Stomach (tissue), 4 donors: Measurements from ENCODE around the gene ZNF644.

ENCODE experiments used
- EP300 ChIP-seq: sonication (generic); formaldehyde crosslinking; IDR thresholded peaks from one replicate; pipeline ENCODE4 v1.6.1; 2017; ENCODE audit warnings: antibody characterized with exemption
- POLR2AphosphoS5 ChIP-seq, 3 donors: sonication (generic); formaldehyde crosslinking; IDR thresholded peaks; one replicate each; pipeline ENCODE4 v1.6.1; 2016; ENCODE audit warnings: antibody characterized with exemption in 3 of 3
- TF ChIP-seq, protein P1 (sequence below), 7 experiments: fragments of 450-650 bp in 4 of 7; fragments of 200-600 bp in 3 of 7; sonication (generic) in 3 of 7; IDR thresholded peaks; one replicate each; pipeline ENCODE4 v1.5.1; 2016 to 2019; ENCODE audit warnings: antibody characterized with exemption in 7 of 7, control low read depth in 2 of 7, mild to moderate bottlenecking in 1 of 7

DNA sequence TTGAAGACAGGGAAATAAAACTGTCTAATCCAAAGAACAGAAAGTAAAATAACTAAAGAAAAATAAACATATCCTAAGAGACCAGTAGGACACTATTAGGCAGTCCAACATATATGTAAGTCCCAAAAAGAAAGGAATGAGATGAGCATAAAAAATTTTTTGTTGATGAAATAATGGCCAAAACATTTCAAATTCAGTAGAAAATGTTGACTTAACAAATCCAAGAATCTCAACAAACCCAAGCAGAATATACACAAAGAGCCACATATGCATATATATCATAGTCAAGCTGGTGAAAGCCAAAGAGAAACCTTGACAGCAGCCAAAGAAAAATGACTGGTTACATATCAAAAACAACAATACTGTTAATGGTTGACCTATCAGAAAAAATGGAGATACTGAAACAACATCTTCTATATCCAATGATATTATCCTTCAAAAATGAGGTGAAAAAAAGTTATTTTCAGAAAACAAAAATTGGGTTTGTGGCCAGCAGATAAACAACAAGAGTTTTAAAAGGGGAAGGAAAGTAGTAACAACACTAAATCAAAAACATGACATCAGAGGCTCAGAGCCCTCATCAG is 26.4 kb downstream of the ZNF644 start:
- TF ChIP-seq, protein P1, sequence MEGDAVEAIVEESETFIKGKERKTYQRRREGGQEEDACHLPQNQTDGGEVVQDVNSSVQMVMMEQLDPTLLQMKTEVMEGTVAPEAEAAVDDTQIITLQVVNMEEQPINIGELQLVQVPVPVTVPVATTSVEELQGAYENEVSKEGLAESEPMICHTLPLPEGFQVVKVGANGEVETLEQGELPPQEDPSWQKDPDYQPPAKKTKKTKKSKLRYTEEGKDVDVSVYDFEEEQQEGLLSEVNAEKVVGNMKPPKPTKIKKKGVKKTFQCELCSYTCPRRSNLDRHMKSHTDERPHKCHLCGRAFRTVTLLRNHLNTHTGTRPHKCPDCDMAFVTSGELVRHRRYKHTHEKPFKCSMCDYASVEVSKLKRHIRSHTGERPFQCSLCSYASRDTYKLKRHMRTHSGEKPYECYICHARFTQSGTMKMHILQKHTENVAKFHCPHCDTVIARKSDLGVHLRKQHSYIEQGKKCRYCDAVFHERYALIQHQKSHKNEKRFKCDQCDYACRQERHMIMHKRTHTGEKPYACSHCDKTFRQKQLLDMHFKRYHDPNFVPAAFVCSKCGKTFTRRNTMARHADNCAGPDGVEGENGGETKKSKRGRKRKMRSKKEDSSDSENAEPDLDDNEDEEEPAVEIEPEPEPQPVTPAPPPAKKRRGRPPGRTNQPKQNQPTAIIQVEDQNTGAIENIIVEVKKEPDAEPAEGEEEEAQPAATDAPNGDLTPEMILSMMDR (IDR thresholded peaks at IDR 0.05): no peak
- TF ChIP-seq EP300 (no peak), POLR2AphosphoS5 (IDR thresholded peaks at IDR 0.05) (no peak)
